ENCODE measurements around the gene OR51A4. TPM values are rescaled to one million over a fixed set of nuclear protein-coding genes. Genes with fewer than 3 reads are reported as not detected.

The OR51A4 gene
- total RNA-seq, 1 donor from 2014 or later = not detected

- Histone ChIP-seq H3K4me3 (no peak overlapping the region), H3K27ac (no peak overlapping the region), H3K9me3 (no peaks in the 10 kb centered on the region), H3K27me3 (no peaks in the 10 kb centered on the region), H3K4me1 (no peaks in the 10 kb centered on the region), H3K36me3 (no peaks in the 10 kb centered on the region)
- intact Hi-C loops (cut with DNase I) = no loop called here
- no peak for DNase-seq (ENCODE audit: extremely low spot score in 2 of 2)
- TF ChIP-seq POLR2A (IDR thresholded peaks at IDR 0.05) = no peak
- no peak for TF ChIP-seq CTCF (IDR thresholded peaks at IDR 0.05)
- TF ChIP-seq POLR2AphosphoS5 (IDR thresholded peaks at IDR 0.05; ENCODE audit: insufficient read depth in 1 of 2, low read depth in 1 of 2) = no peak
Measured at GRCh38 chr11:4921796-4922195, 25.6 kb downstream of the OR51A4 start.

GRCh38 chr11:4919250-4919649 is 28.2 kb downstream of the OR51A4 start, which contains the start of gene OR51G2:
Gene OR51G2 (minus strand): TSS chr11:4919350. CDS start chr11:4915663, 3,687 bp downstream.
- intact Hi-C loops (cut with DNase I) = no loop called here
- Histone ChIP-seq H3K4me1 (no peaks in the 10 kb centered on the region), H3K27me3 (no peaks in the 10 kb centered on the region), H3K36me3 (no peaks in the 10 kb centered on the region), H3K4me3 (no peak within 1 kb of the TSS), H3K9me3 (no peaks in the 10 kb centered on the region), H3K27ac (no peak within 1 kb of the TSS)
- TF ChIP-seq POLR2A (IDR thresholded peaks at IDR 0.05) (no peak), CTCF (IDR thresholded peaks at IDR 0.05) (no peak), POLR2AphosphoS5 (IDR thresholded peaks at IDR 0.05; ENCODE audit: insufficient read depth in 1 of 2, low read depth in 1 of 2) (no peak)
- DNase-seq (ENCODE audit: extremely low spot score in 2 of 2) = no peak

GRCh38 chr11:4916581-4916980 is 30.8 kb downstream of the OR51A4 start:
- no peak for DNase-seq (ENCODE audit: extremely low spot score in 2 of 2)
- TF ChIP-seq POLR2A (IDR thresholded peaks at IDR 0.05) (no peak), POLR2AphosphoS5 (IDR thresholded peaks at IDR 0.05; ENCODE audit: insufficient read depth in 1 of 2, low read depth in 1 of 2) (no peak), CTCF (IDR thresholded peaks at IDR 0.05) (no peak)
- intact Hi-C loops (cut with DNase I) = no loop called here

GRCh38 chr11:4903484-4903883 is 43.9 kb downstream of the OR51A4 start, which contains the start of gene OR51A7:
Gene OR51A7 (plus strand): TSS chr11:4903783. CDS start chr11:4907370, 3,587 bp downstream.
- Histone ChIP-seq H3K36me3 (no peaks in the 10 kb centered on the region), H3K9me3 (no peaks in the 10 kb centered on the region), H3K4me1 (no peaks in the 10 kb centered on the region), H3K4me3 (no peak within 1 kb of the TSS), H3K27me3 (no peaks in the 10 kb centered on the region), H3K27ac (no peak within 1 kb of the TSS)
- DNase-seq (ENCODE audit: extremely low spot score in 2 of 2) = no peak
- TF ChIP-seq POLR2A (IDR thresholded peaks at IDR 0.05) = no peak
- intact Hi-C loops (cut with DNase I) = no loop called here

More at GRCh38 chr11:4916581-4916980, 30.8 kb downstream of the OR51A4 start:
- Histone ChIP-seq H3K36me3 (no peaks in the 10 kb centered on the region), H3K27ac (no peak overlapping the region), H3K27me3 (no peaks in the 10 kb centered on the region), H3K4me1 (no peaks in the 10 kb centered on the region), H3K9me3 (no peaks in the 10 kb centered on the region), H3K4me3 (no peak overlapping the region)

Other genes with a start within 250 kb of the OR51A4 start
- 0.98 TPM for gene OR51E2, start 249.8 kb downstream of the OR51A4 start, total RNA-seq
- not detected for gene MMP26, start 242.8 kb downstream of the OR51A4 start, total RNA-seq
- gene OR51F1, start 177.7 kb downstream of the OR51A4 start, total RNA-seq = not detected
- not detected for gene OR52R1, start 143.2 kb downstream of the OR51A4 start, total RNA-seq
- gene OR51F2, start 126.3 kb downstream of the OR51A4 start, total RNA-seq = not detected
- not detected for gene OR51S1, start 98.4 kb downstream of the OR51A4 start, total RNA-seq
- not detected for gene OR51T1, start 65.7 kb downstream of the OR51A4 start, total RNA-seq
- not detected for gene OR51A7, start 43.8 kb downstream of the OR51A4 start, total RNA-seq
- not detected for gene OR51G2, start 28.3 kb downstream of the OR51A4 start, total RNA-seq
- gene OR51G1, start 23.3 kb downstream of the OR51A4 start, total RNA-seq = not detected
- not detected for gene OR51A2, start 8.1 kb upstream of the OR51A4 start, total RNA-seq
- gene OR51L1, start 47.2 kb upstream of the OR51A4 start, total RNA-seq = not detected
- not detected for gene OR52J3, start 98.9 kb upstream of the OR51A4 start, total RNA-seq
- not detected for gene OR52E2, start 112.0 kb upstream of the OR51A4 start, total RNA-seq
- gene OR52E1, start 122.0 kb upstream of the OR51A4 start, total RNA-seq = not detected
- not detected for gene OR52A5, start 190.8 kb upstream of the OR51A4 start, total RNA-seq
- not detected for gene OR52A1, start 207.2 kb upstream of the OR51A4 start, total RNA-seq